ENCODE results near the gene KCMF1. TPM values are rescaled to one million over a fixed set of nuclear protein-coding genes. Genes with fewer than 3 reads are reported as not detected.

Gene KCMF1
- total and polyA plus RNA-seq, 2 of the 13 experiments (the other 11 are each of a cell fraction or from before 2014, with no cell fraction given): 62.1 to 116 TPM

GRCh38 chr2:84958135-84959059 is 12.6 kb upstream of the KCMF1 start (continued):
- TF ChIP-seq ZNF775 (CRISPR knock-in tag; IDR thresholded peaks at IDR 0.05; ENCODE audit: borderline replicate concordance) (no peak), ATF7-NPFF (CRISPR knock-in tag; IDR thresholded peaks at IDR 0.05; ENCODE audit: low read depth) (no peak), ELF3 (CRISPR knock-in tag; IDR thresholded peaks at IDR 0.05) (peak; percentile 22; the same call in 1 of the 2 replicates), ZNF503 (CRISPR knock-in tag; IDR thresholded peaks at IDR 0.05) (no peak), PHB2 (IDR thresholded peaks at IDR 0.05; ENCODE audit: partially characterized antibody) (no peak), SETDB1 (CRISPR knock-in tag; IDR thresholded peaks at IDR 0.05; ENCODE audit: borderline replicate concordance) (no peak), HIVEP1 (CRISPR knock-in tag; IDR thresholded peaks at IDR 0.05) (no peak), HOXA9 (CRISPR knock-in tag; IDR thresholded peaks at IDR 0.05; ENCODE audit: borderline replicate concordance) (no peak), JDP2 (CRISPR knock-in tag; IDR thresholded peaks at IDR 0.05; ENCODE audit: borderline replicate concordance) (no peak), SNAPC5 (CRISPR knock-in tag; IDR thresholded peaks at IDR 0.05; ENCODE audit: borderline replicate concordance) (no peak), STAT6 (CRISPR knock-in tag; IDR thresholded peaks at IDR 0.05; ENCODE audit: borderline replicate concordance) (no peak), ZFP82 (CRISPR knock-in tag; IDR thresholded peaks at IDR 0.05; ENCODE audit: borderline replicate concordance) (no peak), YY1 (IDR thresholded peaks at IDR 0.05; ENCODE audit: insufficient read depth, insufficient replicate concordance, low read depth, low read length) (no peak), HOXD1 (CRISPR knock-in tag; IDR thresholded peaks at IDR 0.05) (no peak), THYN1 (CRISPR knock-in tag; IDR thresholded peaks at IDR 0.05; ENCODE audit: borderline replicate concordance, low read depth) (no peak), ZNF33B (CRISPR knock-in tag; IDR thresholded peaks at IDR 0.05) (no peak), GATAD2A (CRISPR knock-in tag; IDR thresholded peaks at IDR 0.05) (peak; percentile 46; the same call in 1 of the 2 replicates), ZNF619 (CRISPR knock-in tag; IDR thresholded peaks at IDR 0.05) (no peak), ZNF34 (CRISPR knock-in tag; IDR thresholded peaks at IDR 0.05; ENCODE audit: borderline replicate concordance) (no peak)
